Measurements from ENCODE around the gene PCNX3.

The PCNX3 gene

GRCh38 chr11:65649656-65650546 is 34.3 kb downstream of the PCNX3 start:
- TF ChIP-seq CTCF (IDR thresholded peaks at IDR 0.05; ENCODE audit: extremely low read depth, insufficient read depth, missing control alignments) = no peak
- in situ Hi-C loops (cut with MboI; ENCODE audit: low pct_unique_long_range_greater_than_20kb, low sequenced_read_pairs, unreplicated experiment) = no loop called here
- DNase-seq (ENCODE audit: low spot score) = no peak

GRCh38 chr11:65650547-65651338 is 35.2 kb downstream of the PCNX3 start:
- no peak for DNase-seq (ENCODE audit: low spot score)
- in situ Hi-C loops (cut with MboI; ENCODE audit: low pct_unique_long_range_greater_than_20kb, low sequenced_read_pairs, unreplicated experiment) = no loop called here
- TF ChIP-seq CTCF (IDR thresholded peaks at IDR 0.05; ENCODE audit: extremely low read depth, insufficient read depth, missing control alignments) = no peak

GRCh38 chr11:65651339-65651588 is 35.7 kb downstream of the PCNX3 start:
- TF ChIP-seq CTCF (IDR thresholded peaks at IDR 0.05; ENCODE audit: extremely low read depth, insufficient read depth, missing control alignments) = no peak
- in situ Hi-C loops (cut with MboI; ENCODE audit: low pct_unique_long_range_greater_than_20kb, low sequenced_read_pairs, unreplicated experiment) = no loop called here
- no peak for DNase-seq (ENCODE audit: low spot score)

GRCh38 chr11:65651589-65652510 is 36.3 kb downstream of the PCNX3 start:
- no peak for TF ChIP-seq CTCF (IDR thresholded peaks at IDR 0.05; ENCODE audit: extremely low read depth, insufficient read depth, missing control alignments)
- in situ Hi-C loops (cut with MboI; ENCODE audit: low pct_unique_long_range_greater_than_20kb, low sequenced_read_pairs, unreplicated experiment) = no loop called here
- no peak for DNase-seq (ENCODE audit: low spot score)

GRCh38 chr11:65652511-65653228 is 37.1 kb downstream of the PCNX3 start:
- DNase-seq (ENCODE audit: low spot score) = peak; percentile 99
- in situ Hi-C loops (cut with MboI; ENCODE audit: low pct_unique_long_range_greater_than_20kb, low sequenced_read_pairs, unreplicated experiment) = no loop called here
- TF ChIP-seq CTCF (IDR thresholded peaks at IDR 0.05; ENCODE audit: extremely low read depth, insufficient read depth, missing control alignments) = no peak
